CD14-positive monocyte (primary cell): Measurements from ENCODE around the gene NOTCH1. TPM values are rescaled to one million over a fixed set of nuclear protein-coding genes. Genes with fewer than 3 reads are reported as not detected.

Source experiments
- DNase-seq, 3 donors: peaks; one replicate each; pipeline ENCODE4 v3.0.0-alpha.2; 2011 to 2022
- H2AFZ ChIP-seq: 2 replicates; pipeline ENCODE4 v1.6.0; 2012; ENCODE audit warnings: mild to moderate bottlenecking, low read depth, low read length, inconsistent platforms; ENCODE audit not compliant: insufficient read depth, poor library complexity, severe bottlenecking
- H3K27ac ChIP-seq, 2 donors: 1 replicate in 1 of 2; 2 replicates in 1 of 2; pipeline ENCODE4 v1.5.1; 2012 to 2013; ENCODE audit warnings: low read length in 2 of 2, control low read depth in 1 of 2, inconsistent platforms in 1 of 2, low read depth in 1 of 2, mild to moderate bottlenecking in 1 of 2
- H3K27me3 ChIP-seq, 2 donors: one replicate each; pipeline versions ENCODE4 v1.6.0 to v1.6.1; 2011 to 2013; ENCODE audit warnings: low read length in 2 of 2; ENCODE audit not compliant: control insufficient read depth in 2 of 2, insufficient read depth in 2 of 2
- H3K36me3 ChIP-seq, 2 donors: replicated peaks in 1 of 2; 1 replicate in 1 of 2; 2 replicates in 1 of 2; pipeline versions ENCODE4 v1.5.1 to v1.6.1; 2012 to 2013; ENCODE audit warnings: low read length in 2 of 2, control low read depth in 1 of 2, inconsistent platforms in 1 of 2, mild to moderate bottlenecking in 1 of 2; ENCODE audit not compliant: insufficient read depth in 2 of 2, control insufficient read depth in 1 of 2
- H3K4me1 ChIP-seq, 2 donors: 1 replicate in 1 of 2; 2 replicates in 1 of 2; pipeline versions ENCODE4 v1.5.1 to v1.6.1; 2012 to 2013; ENCODE audit warnings: low read length in 2 of 2, control low read depth in 1 of 2, inconsistent platforms in 1 of 2, mild to moderate bottlenecking in 1 of 2, moderate library complexity in 1 of 2; ENCODE audit not compliant: insufficient read depth in 2 of 2, control insufficient read depth in 1 of 2
- H3K4me2 ChIP-seq: replicated peaks from 2 replicates; pipeline ENCODE3; 2012; ENCODE audit warnings: low read length, moderate library complexity, mild to moderate bottlenecking; ENCODE audit not compliant: poor library complexity, severe bottlenecking; ENCODE audit errors: extremely low read depth
- H3K4me3 ChIP-seq, 3 experiments: fragments of 200-600 bp in 1 of 3; sonication (generic) in 1 of 3; replicated peaks in 1 of 3; 1 replicate in 2 of 3; 2 replicates in 1 of 3; pipeline ENCODE4 v1.5.1; 2011 to 2013; ENCODE audit warnings: low read length in 3 of 3, mild to moderate bottlenecking in 3 of 3, control low read depth in 2 of 3, low read depth in 2 of 3, inconsistent platforms in 1 of 3, moderate library complexity in 1 of 3
- H3K79me2 ChIP-seq: 2 replicates; pipeline ENCODE4 v1.6.0; 2012; ENCODE audit warnings: mild to moderate bottlenecking, control low read depth, inconsistent platforms, low read length, moderate library complexity; ENCODE audit not compliant: insufficient read depth
- H3K9ac ChIP-seq: 2 replicates; pipeline ENCODE4 v1.6.0; 2017; ENCODE audit warnings: low read length, mild to moderate bottlenecking; ENCODE audit not compliant: insufficient read depth, poor library complexity, severe bottlenecking
- H3K9me3 ChIP-seq, 2 donors: replicated peaks in 1 of 2; 1 replicate in 1 of 2; 2 replicates in 1 of 2; pipeline versions ENCODE4 v1.5.1 to v1.6.1; 2012 to 2013; ENCODE audit warnings: low read length in 2 of 2, control low read depth in 1 of 2; ENCODE audit not compliant: control insufficient read depth in 1 of 2, insufficient read depth in 1 of 2
- H4K20me1 ChIP-seq: 2 replicates; pipeline ENCODE4 v1.6.0; 2012; ENCODE audit warnings: mild to moderate bottlenecking, low read length, control low read depth, moderate library complexity; ENCODE audit not compliant: insufficient read depth
- H3K27ac Mint-ChIP-seq, 7 donors: one replicate each; pipeline ENCODE4 v1.8.0; 2020; ENCODE audit warnings: mild to moderate bottlenecking in 7 of 7, mixed read lengths in 7 of 7, moderate library complexity in 6 of 7, inconsistent platforms in 2 of 7
- H3K27me3 Mint-ChIP-seq, 3 donors: one replicate each; pipeline ENCODE4 v1.8.0; 2021 to 2022; ENCODE audit warnings: low read depth in 3 of 3, mild to moderate bottlenecking in 3 of 3, mixed read lengths in 3 of 3, moderate library complexity in 3 of 3, inconsistent platforms in 1 of 3
- H3K36me3 Mint-ChIP-seq, 2 donors: one replicate each; pipeline ENCODE4 v1.8.0; 2020; ENCODE audit warnings: mixed read lengths in 2 of 2, inconsistent platforms in 1 of 2, mild to moderate bottlenecking in 1 of 2
- H3K4me1 Mint-ChIP-seq: one replicate; pipeline ENCODE4 v1.8.0; 2020; ENCODE audit warnings: mild to moderate bottlenecking, mixed read lengths
- H3K4me3 Mint-ChIP-seq, 2 donors: one replicate each; pipeline ENCODE4 v1.8.0; 2020; ENCODE audit warnings: mild to moderate bottlenecking in 2 of 2, mixed read lengths in 2 of 2, moderate library complexity in 1 of 2
- H3K9me3 Mint-ChIP-seq, 7 donors: one replicate each; pipeline ENCODE4 v1.8.0; 2020 to 2022; ENCODE audit warnings: mixed read lengths in 7 of 7, mild to moderate bottlenecking in 6 of 7, moderate library complexity in 6 of 7, inconsistent platforms in 2 of 7
- WGBS: methylation state at CpG from one replicate; pipeline ENCODE4 v1.1.5; 2013; ENCODE audit warnings: missing lambda C conversion rate; ENCODE audit not compliant: insufficient coverage; 5-methylcytosine and 5-hydroxymethylcytosine counted together
- intact Hi-C, 2 donors: fragments of 100-400 bp; cut with micrococcal nuclease; formaldehyde crosslinking; loops; one replicate each; pipeline versions ENCODE4 v1.15.0 to v1.15.1; 2023
- polyA plus RNA-seq, 3 donors: library from polyadenylated mRNA; depleted of rRNA in 1 of 3; unstranded in 2 of 3; stranded (reverse) in 1 of 3; fragments of 300-500 nt in 2 of 3; fragments of >200 nt in 1 of 3; fragmentation: Illumina TruSeq in 2 of 3; gene quantifications; 1 replicate in 2 of 3; 2 replicates in 1 of 3; pipeline ENCODE4 v1.2.3, GENCODE V29; 2012 to 2021
- small RNA-seq: library from RNA; depleted of rRNA; stranded (forward); fragments of <200 nt; gene quantifications from one replicate; pipeline ENCODE3, GENCODE V24; 2012; ENCODE audit warnings: low read depth; ENCODE audit not compliant: insufficient read length
- TF ChIP-seq, protein P1 (sequence below): fragments of 200-600 bp; IDR thresholded peaks from one replicate; pipeline ENCODE4 v1.8.0; 2022; ENCODE audit warnings: antibody characterized with exemption, mild to moderate bottlenecking

Gene NOTCH1
- polyA plus RNA-seq, 3 donors = 1.4 to 33.0 (median 2.2) TPM

DNA sequence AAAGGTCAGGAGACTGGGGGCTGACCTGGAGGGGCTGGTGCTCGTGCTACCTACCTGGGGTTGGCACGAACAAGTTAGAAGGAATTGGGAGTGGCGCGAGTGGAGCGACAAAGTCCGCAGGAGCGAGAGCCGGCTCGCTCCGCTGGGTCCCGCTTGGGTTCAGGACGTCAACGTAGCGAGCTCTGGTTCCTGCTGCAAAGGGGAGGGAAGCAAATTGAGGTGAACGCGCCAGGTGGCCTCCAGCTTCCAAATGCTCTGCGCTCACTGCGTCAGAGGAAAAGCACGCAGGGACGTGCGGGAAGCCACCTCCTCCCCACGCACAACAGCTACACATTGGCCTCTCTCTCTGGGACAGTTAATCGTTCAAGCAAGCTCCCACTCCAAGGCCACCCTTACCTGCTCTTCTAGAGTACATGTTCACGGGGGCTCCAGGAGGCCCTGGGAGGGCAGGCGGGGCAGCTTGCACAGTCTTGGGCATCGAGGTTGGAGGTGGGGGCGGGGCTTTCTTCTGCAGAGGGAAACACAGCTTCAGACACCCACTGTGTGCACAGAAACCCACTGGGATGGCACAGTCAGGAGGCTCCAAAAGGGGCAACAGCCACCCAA, 98.6 kb downstream of the NOTCH1 start:
- intact Hi-C loops = no loop called here
- H3K27ac Mint-ChIP-seq = peak overlapping the region in 1 of 7 donors; percentile 25
- Histone ChIP-seq H3K36me3 (peaks cover 93 to 98% of the 10 kb centered on the region in 2 donors), H3K4me1 (no peaks in the 10 kb centered on the region), H3K27ac (no peak overlapping the region), H2AFZ (no peak overlapping the region), H3K27me3 (no peaks in the 10 kb centered on the region), H3K79me2 (no peaks in the 10 kb centered on the region), H3K4me2 (no peak overlapping the region), H4K20me1 (peaks cover 42% of the 10 kb centered on the region), H3K9ac (no peak overlapping the region), H3K9me3 (no peaks in the 10 kb centered on the region), H3K4me3 (no peak overlapping the region)
- TF ChIP-seq, protein P1, sequence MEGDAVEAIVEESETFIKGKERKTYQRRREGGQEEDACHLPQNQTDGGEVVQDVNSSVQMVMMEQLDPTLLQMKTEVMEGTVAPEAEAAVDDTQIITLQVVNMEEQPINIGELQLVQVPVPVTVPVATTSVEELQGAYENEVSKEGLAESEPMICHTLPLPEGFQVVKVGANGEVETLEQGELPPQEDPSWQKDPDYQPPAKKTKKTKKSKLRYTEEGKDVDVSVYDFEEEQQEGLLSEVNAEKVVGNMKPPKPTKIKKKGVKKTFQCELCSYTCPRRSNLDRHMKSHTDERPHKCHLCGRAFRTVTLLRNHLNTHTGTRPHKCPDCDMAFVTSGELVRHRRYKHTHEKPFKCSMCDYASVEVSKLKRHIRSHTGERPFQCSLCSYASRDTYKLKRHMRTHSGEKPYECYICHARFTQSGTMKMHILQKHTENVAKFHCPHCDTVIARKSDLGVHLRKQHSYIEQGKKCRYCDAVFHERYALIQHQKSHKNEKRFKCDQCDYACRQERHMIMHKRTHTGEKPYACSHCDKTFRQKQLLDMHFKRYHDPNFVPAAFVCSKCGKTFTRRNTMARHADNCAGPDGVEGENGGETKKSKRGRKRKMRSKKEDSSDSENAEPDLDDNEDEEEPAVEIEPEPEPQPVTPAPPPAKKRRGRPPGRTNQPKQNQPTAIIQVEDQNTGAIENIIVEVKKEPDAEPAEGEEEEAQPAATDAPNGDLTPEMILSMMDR = no peak
- H3K9me3 Mint-ChIP-seq = peaks cover 0 to 2% (median 0%) of the 10 kb centered on the region in 7 donors
- no peak for DNase-seq
- no peaks in the 10 kb centered on the region for H3K27me3 Mint-ChIP-seq
- peaks cover 86 to 100% of the 10 kb centered on the region in 2 donors for H3K36me3 Mint-ChIP-seq
- WGBS = over 99% methylated on average over 19 of the region's 27 CpGs
- H3K4me1 Mint-ChIP-seq = no peaks in the 10 kb centered on the region
- H3K4me3 Mint-ChIP-seq = no peak overlapping the region

DNA sequence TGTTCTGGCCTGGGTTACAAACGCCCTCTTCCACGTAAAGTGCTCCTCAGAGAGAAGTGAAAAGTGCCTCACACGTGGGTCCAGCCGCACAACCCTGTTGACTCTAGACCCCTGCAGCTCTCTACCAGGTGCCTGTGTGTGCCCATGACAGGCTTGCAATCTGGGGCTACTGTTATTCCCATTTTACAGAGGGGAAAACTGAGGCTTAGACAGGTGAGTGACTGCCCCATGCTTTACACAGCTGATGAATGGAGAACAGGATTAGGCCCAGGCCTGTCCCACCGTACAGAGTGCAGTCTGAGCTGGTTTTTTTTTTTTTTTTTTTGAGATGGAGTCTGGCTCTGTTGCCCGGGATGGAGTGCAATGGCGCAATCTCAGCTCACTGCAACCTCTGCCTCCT, 100.0 kb downstream of the NOTCH1 start:
- H3K27ac ChIP-seq = no peak overlapping the region
- peaks cover 32% of the 10 kb centered on the region for H4K20me1 ChIP-seq
- no peaks in the 10 kb centered on the region for H3K4me1 Mint-ChIP-seq
- peak overlapping the region in 2 of 7 donors; percentile 14 to 68 for H3K27ac Mint-ChIP-seq
- H3K36me3 Mint-ChIP-seq = peaks cover 84 to 100% of the 10 kb centered on the region in 2 donors
- H3K4me3 ChIP-seq = no peak overlapping the region
- no peak overlapping the region for H3K4me3 Mint-ChIP-seq
- intact Hi-C loops = no loop called here
- no peaks in the 10 kb centered on the region for H3K4me1 ChIP-seq
- no peaks in the 10 kb centered on the region for H3K79me2 ChIP-seq
- no peaks in the 10 kb centered on the region for H3K9me3 ChIP-seq
- H3K27me3 ChIP-seq = no peaks in the 10 kb centered on the region
- no peak overlapping the region for H2AFZ ChIP-seq
- H3K9me3 Mint-ChIP-seq = no peaks in the 10 kb centered on the region
- H3K4me2 ChIP-seq = no peak overlapping the region
- TF ChIP-seq, protein P1 = no peak
- H3K36me3 ChIP-seq = peaks cover 95 to 99% of the 10 kb centered on the region in 2 donors
- 95% methylated on average over 5 of the region's 7 CpGs for WGBS
- H3K27me3 Mint-ChIP-seq = no peaks in the 10 kb centered on the region
- DNase-seq = no peak
- no peak overlapping the region for H3K9ac ChIP-seq

Small RNAs within 50 kb of the gene (small RNA-seq; reads per million reads assigned to genes)
- gene MIR4673 = not detected
- gene MIR4674 = not detected

Other genes starting within 250 kb of the NOTCH1 start
- not detected for gene CCDC187, start 242.0 kb downstream of the NOTCH1 start, polyA plus RNA-seq
- 1 to 10 TPM in 1 of 3 donors, under 1 TPM in 2; 0.67 to 3.1 (median 0.73) TPM for gene GPSM1, start 218.5 kb downstream of the NOTCH1 start, polyA plus RNA-seq
- 10 to 100 TPM in 2 of 3 donors, 1 to 10 TPM in 1; 5.1 to 20.5 (median 10.5) TPM for gene DNLZ, start 182.3 kb downstream of the NOTCH1 start, polyA plus RNA-seq
- gene CARD9, start 172.4 kb downstream of the NOTCH1 start, polyA plus RNA-seq = 100 to 1,000 TPM in 1 of 3 donors, 10 to 100 TPM in 2; 34.3 to 108 (median 41.4) TPM
- gene SNAPC4, start 145.9 kb downstream of the NOTCH1 start, polyA plus RNA-seq = 1 to 10 TPM in 2 of 3 donors, under 1 TPM in 1; 0.59 to 6.7 (median 1.2) TPM
- 10 to 100 TPM in 1 of 3 donors, 1 to 10 TPM in 2; 3.3 to 60.0 (median 9.6) TPM for gene ENTR1, start 135.4 kb downstream of the NOTCH1 start, polyA plus RNA-seq
- gene PMPCA, start 135.4 kb downstream of the NOTCH1 start, polyA plus RNA-seq = 10 to 100 TPM; 23.1 to 58.8 (median 24.9) TPM
- gene INPP5E, start 106.2 kb downstream of the NOTCH1 start, polyA plus RNA-seq = 1 to 10 TPM; 1.0 to 8.0 (median 1.0) TPM
- 10 to 100 TPM; 11.1 to 36.8 (median 19.1) TPM for gene SEC16A, start 63.0 kb downstream of the NOTCH1 start, polyA plus RNA-seq
- 1 to 10 TPM; 1.3 to 2.8 (median 2.2) TPM for gene EGFL7, start 116.9 kb upstream of the NOTCH1 start, polyA plus RNA-seq
- 100 to 1,000 TPM in 2 of 3 donors, 10 to 100 TPM in 1; 80.1 to 139 (median 116) TPM for gene AGPAT2, start 141.4 kb upstream of the NOTCH1 start, polyA plus RNA-seq
- under 1 TPM in 1 of 3 donors, not detected in 2; 0.10 TPM for gene DIPK1B, start 166.5 kb upstream of the NOTCH1 start, polyA plus RNA-seq
- gene LCN10, start 196.9 kb upstream of the NOTCH1 start, polyA plus RNA-seq = under 1 TPM in 1 of 3 donors, not detected in 2; 0.16 TPM
- not detected for gene LCN6, start 202.5 kb upstream of the NOTCH1 start, polyA plus RNA-seq
- gene LCN8, start 212.2 kb upstream of the NOTCH1 start, polyA plus RNA-seq = under 1 TPM in 1 of 3 donors, not detected in 2; 0.27 TPM
- not detected for gene LCN15, start 218.5 kb upstream of the NOTCH1 start, polyA plus RNA-seq
- gene TMEM141, start 245.3 kb upstream of the NOTCH1 start, polyA plus RNA-seq = 10 to 100 TPM; 33.1 to 47.2 (median 39.2) TPM